Natural killer cell (primary cell): ENCODE data around the gene MAPRE2. TPM values are rescaled to one million over a fixed set of nuclear protein-coding genes. Genes with fewer than 3 reads are reported as not detected.
A peak's percentile ranks its signal among the peaks of the same experiment; 100 is the strongest.
"Not testable (repeated sequence)": the region's sequence is repeated elsewhere in the genome, so short reads cannot be mapped to it uniquely, and the experiment has no call there.

Source experiments
- ATAC-seq, 3 donors: fragments of 150-1000 bp in 2 of 3; fragments of 200-7000 bp in 1 of 3; cut with Tn5 transposase; 1 replicate in 1 of 3; 2 replicates in 2 of 3; pipeline ENCODE4 v1.10.0; 2021; ENCODE audit warnings: mild to moderate bottlenecking in 2 of 3, moderate library complexity in 2 of 3
- DNase-seq, 2 donors: peaks; one replicate each; pipeline versions ENCODE4 v3.0.0 to v3.0.0-alpha.2; 2013 to 2021; ENCODE audit warnings: mixed read lengths in 1 of 2
- H3K27ac ChIP-seq: one replicate; pipeline ENCODE4 v1.5.1; 2013; ENCODE audit warnings: mild to moderate bottlenecking, low read length
- H3K27me3 ChIP-seq: one replicate; pipeline ENCODE4 v1.6.1; 2013; ENCODE audit warnings: low read length; ENCODE audit not compliant: control insufficient read depth, insufficient read depth
- H3K36me3 ChIP-seq: one replicate; pipeline ENCODE4 v1.6.1; 2013; ENCODE audit warnings: low read length; ENCODE audit not compliant: control insufficient read depth, insufficient read depth
- H3K4me1 ChIP-seq: one replicate; pipeline ENCODE4 v1.6.1; 2013; ENCODE audit warnings: low read length; ENCODE audit not compliant: control insufficient read depth, insufficient read depth
- H3K4me3 ChIP-seq: one replicate; pipeline ENCODE4 v1.5.1; 2013; ENCODE audit warnings: low read length
- H3K9me3 ChIP-seq: one replicate; pipeline ENCODE4 v1.6.1; 2013; ENCODE audit warnings: low read length; ENCODE audit not compliant: control insufficient read depth, insufficient read depth
- H3K27ac Mint-ChIP-seq, 2 donors: one replicate each; pipeline ENCODE4 v1.8.0; 2022; ENCODE audit warnings: mild to moderate bottlenecking in 2 of 2, mixed read lengths in 2 of 2, moderate library complexity in 1 of 2
- H3K27me3 Mint-ChIP-seq, 2 donors: one replicate each; pipeline ENCODE4 v1.8.0; 2022; ENCODE audit warnings: low read depth in 2 of 2, mixed read lengths in 2 of 2
- H3K36me3 Mint-ChIP-seq: one replicate; pipeline ENCODE4 v1.8.0; 2022; ENCODE audit warnings: mixed read lengths
- H3K4me1 Mint-ChIP-seq, 2 donors: one replicate each; pipeline ENCODE4 v1.8.0; 2022; ENCODE audit warnings: mixed read lengths in 2 of 2
- H3K4me3 Mint-ChIP-seq: one replicate; pipeline ENCODE4 v1.8.0; 2022; ENCODE audit warnings: mild to moderate bottlenecking, moderate library complexity, mixed read lengths
- H3K9me3 Mint-ChIP-seq, 2 donors: one replicate each; pipeline ENCODE4 v1.8.0; 2022; ENCODE audit warnings: mixed read lengths in 2 of 2
- CTCF ChIP-seq: fragments of 200-600 bp; IDR thresholded peaks from one replicate; pipeline ENCODE4 v1.8.0; 2022; ENCODE audit warnings: antibody characterized with exemption
- WGBS: methylation state at CpG from one replicate; pipeline ENCODE4 v1.1.7; 2013; ENCODE audit warnings: missing lambda C conversion rate; ENCODE audit not compliant: insufficient coverage; 5-methylcytosine and 5-hydroxymethylcytosine counted together
- intact Hi-C: fragments of 100-400 bp; cut with micrococcal nuclease; formaldehyde crosslinking; loops from one replicate; pipeline ENCODE4 v1.14.2; 2022
- total RNA-seq, 4 donors: library from RNA; stranded (reverse); fragments of 120-200 nt in 1 of 4; gene quantifications; one replicate each; pipeline versions ENCODE4 v1.2.3 to v1.2.4, GENCODE V29; 2013 to 2022

Gene MAPRE2
- total RNA-seq, 3 donors from 2014 or later (not counting 1 experiment from before 2014, with no cell fraction given), result 159 to 283 (median 207) TPM

GRCh38 chr18:35107216-35107615 is 66.0 kb downstream of the MAPRE2 start:
- TF ChIP-seq CTCF, result no peak
- DNase-seq (no peak), ATAC-seq (peak in 2 of 3 donors; percentile 2 to 4)
- no peaks in the 10 kb centered on the region for H3K4me1 ChIP-seq
- Mint-ChIP-seq H3K9me3 (no peaks in the 10 kb centered on the region), H3K27ac (no peak overlapping the region), H3K36me3 (peaks cover 3% of the 10 kb centered on the region), H3K27me3 (no peaks in the 10 kb centered on the region), H3K4me1 (peaks cover 55 to 73% of the 10 kb centered on the region in 2 donors), H3K4me3 (peak overlapping the region; percentile 43)
- H3K36me3 ChIP-seq, result peaks cover 19% of the 10 kb centered on the region
- peak overlapping the region; percentile 73 for H3K27ac ChIP-seq
- no peaks in the 10 kb centered on the region for H3K27me3 ChIP-seq
- H3K9me3 ChIP-seq, result no peaks in the 10 kb centered on the region
- H3K4me3 ChIP-seq, result no peak overlapping the region
- intact Hi-C loops, result loop anchor here (2.0 kb wide), 1 partner anchor 26 kb away; no protein-coding TSS in a partner anchor

DNA sequence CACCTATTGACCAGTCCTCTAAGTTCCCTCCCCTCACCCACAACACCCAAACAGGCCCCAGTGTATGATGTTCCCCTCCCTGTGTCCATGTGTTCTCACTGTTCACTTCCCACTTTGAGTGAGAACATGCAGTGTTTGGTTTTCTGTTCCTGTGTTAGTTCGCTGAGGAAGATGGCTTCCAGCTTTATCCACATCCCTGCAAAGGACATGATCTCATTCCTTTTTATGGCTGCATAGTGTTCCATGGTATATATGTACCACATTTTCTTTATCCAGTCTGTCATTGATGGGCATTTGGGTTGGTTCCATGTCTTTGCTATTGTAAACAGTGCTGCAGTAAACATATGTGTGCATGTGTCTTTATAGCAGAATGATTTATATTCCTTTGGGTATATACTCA is 66.9 kb downstream of the MAPRE2 start:
- ATAC-seq, H3K9me3 ChIP-seq, H3K9me3 Mint-ChIP-seq, DNase-seq, intact Hi-C loops, H3K4me1 ChIP-seq, H3K27ac ChIP-seq, H3K27me3 Mint-ChIP-seq, H3K4me3 ChIP-seq, H3K36me3 Mint-ChIP-seq, H3K27me3 ChIP-seq, H3K27ac Mint-ChIP-seq: not testable (repeated sequence)
- peak overlapping the region; percentile 43 for H3K4me3 Mint-ChIP-seq
- WGBS, result no CpG with 5 or more reads among the region's 1 CpG
- H3K36me3 ChIP-seq, result peaks cover 10% of the 10 kb centered on the region
- peaks cover 61 to 79% of the 10 kb centered on the region in 2 donors for H3K4me1 Mint-ChIP-seq

- no peak overlapping the region for H3K4me3 Mint-ChIP-seq
- no peak overlapping the region for H3K4me3 ChIP-seq
- WGBS, result no CpG with 5 or more reads among the region's 3 CpGs
- no peak overlapping the region for H3K27ac Mint-ChIP-seq
- H3K27ac ChIP-seq, result no peak overlapping the region
- no peak for TF ChIP-seq CTCF
- H3K4me1 ChIP-seq, result no peaks in the 10 kb centered on the region
- no peaks in the 10 kb centered on the region for H3K9me3 ChIP-seq
- H3K36me3 Mint-ChIP-seq, result no peaks in the 10 kb centered on the region
- H3K4me1 Mint-ChIP-seq, result peaks cover 81 to 96% of the 10 kb centered on the region in 2 donors
- intact Hi-C loops, result no loop called here
- DNase-seq, result no peak
- no peaks in the 10 kb centered on the region for H3K27me3 Mint-ChIP-seq
- ATAC-seq, result no peak
- H3K9me3 Mint-ChIP-seq, result no peaks in the 10 kb centered on the region
- H3K36me3 ChIP-seq, result no peaks in the 10 kb centered on the region
- H3K27me3 ChIP-seq, result no peaks in the 10 kb centered on the region
Observed at GRCh38 chr18:35110059-35110458, 68.8 kb downstream of the MAPRE2 start.

GRCh38 chr18:35110554-35111485 is 69.6 kb downstream of the MAPRE2 start:
- H3K36me3 Mint-ChIP-seq, result no peaks in the 10 kb centered on the region
- Histone ChIP-seq H3K4me3 (no peak overlapping the region), H3K4me1 (no peaks in the 10 kb centered on the region), H3K27me3 (no peaks in the 10 kb centered on the region), H3K27ac (no peak overlapping the region), H3K9me3 (no peaks in the 10 kb centered on the region), H3K36me3 (no peaks in the 10 kb centered on the region)
- no peak for DNase-seq
- H3K9me3 Mint-ChIP-seq, result no peaks in the 10 kb centered on the region
- intact Hi-C loops, result no loop called here
- H3K27me3 Mint-ChIP-seq, result no peaks in the 10 kb centered on the region
- no peak for TF ChIP-seq CTCF
- peaks cover 89 to 96% of the 10 kb centered on the region in 2 donors for H3K4me1 Mint-ChIP-seq
- WGBS, result 83% methylated on average over 2 of the region's 3 CpGs
- no peak overlapping the region for H3K4me3 Mint-ChIP-seq
- H3K27ac Mint-ChIP-seq, result peak overlapping the region in 1 of 2 donors; percentile 64
- no peak for ATAC-seq
